SH-SY5Y (cell line): ENCODE measurements around the gene FAIM2.

Experiments
- GATA2 ChIP-seq: IDR thresholded peaks from 2 replicates; pipeline ENCODE4 v1.6.1; 2011; ENCODE audit warnings: mild to moderate bottlenecking, low read depth, low read length
- GATA3 ChIP-seq: IDR thresholded peaks from 2 replicates; pipeline ENCODE4 v1.6.1; 2011; ENCODE audit warnings: low read depth, mild to moderate bottlenecking, low read length, moderate library complexity

- no peak for TF ChIP-seq GATA2
- no peak for TF ChIP-seq GATA3
Observed at GRCh38 chr12:49843876-49844437, 59.7 kb downstream of the FAIM2 start.
